Kidney (tissue), 14 donors: ENCODE measurements around the gene NECAB2. TPM values are rescaled to one million over a fixed set of nuclear protein-coding genes. Genes with fewer than 3 reads are reported as not detected.

Source experiments
- DNase-seq, 5 donors: peaks; one replicate each; pipeline ENCODE4 v3.0.0-alpha.2; 2013 to 2020
- FAIRE-seq: peaks from 2 replicates; lab custom pipeline; 2012; peaks lifted over from hg19 to GRCh38; lab: Jason Lieb, UNC
- H3K27ac ChIP-seq, 2 donors: one replicate each; pipeline ENCODE4 v1.7.0; 2013; ENCODE audit warnings: low read depth in 2 of 2, low read length in 2 of 2, inconsistent platforms in 1 of 2
- H3K27me3 ChIP-seq: one replicate; pipeline ENCODE4 v1.7.1; 2013; ENCODE audit warnings: low read length, inconsistent platforms; ENCODE audit not compliant: control insufficient read depth, insufficient read depth
- H3K36me3 ChIP-seq, 3 donors: one replicate each; pipeline versions ENCODE4 v1.7.0 to v1.7.1; 2013; ENCODE audit warnings: low read length in 3 of 3, control low read depth in 1 of 3, inconsistent platforms in 1 of 3; ENCODE audit not compliant: insufficient read depth in 3 of 3, control insufficient read depth in 2 of 3
- H3K4me1 ChIP-seq, 3 donors: one replicate each; pipeline versions ENCODE4 v1.7.0 to v1.7.1; 2013; ENCODE audit warnings: low read length in 3 of 3, inconsistent platforms in 1 of 3, low read depth in 1 of 3; ENCODE audit not compliant: control insufficient read depth in 2 of 3, insufficient read depth in 2 of 3
- H3K4me3 ChIP-seq, 3 donors: one replicate each; pipeline versions ENCODE4 v1.7.0 to v1.8.1; 2013; ENCODE audit warnings: low read length in 3 of 3, control low read depth in 1 of 3, inconsistent platforms in 1 of 3
- H3K9ac ChIP-seq, 3 donors: one replicate each; pipeline versions ENCODE4 v1.7.0 to v1.7.1; 2013; ENCODE audit warnings: low read length in 3 of 3, control low read depth in 1 of 3, inconsistent platforms in 1 of 3
- H3K9me3 ChIP-seq, 3 donors: one replicate each; pipeline versions ENCODE4 v1.7.0 to v1.7.1; 2013; ENCODE audit warnings: low read length in 3 of 3, control low read depth in 1 of 3, inconsistent platforms in 1 of 3; ENCODE audit not compliant: control insufficient read depth in 2 of 3, insufficient read depth in 1 of 3
- CTCF ChIP-seq: IDR thresholded peaks from 3 replicates; pipeline ENCODE4 v1.5.1; 2012; ENCODE audit warnings: mild to moderate bottlenecking, moderate library complexity, borderline replicate concordance; ENCODE audit not compliant: insufficient read depth; ENCODE audit errors: extremely low read depth
- intact Hi-C: fragments of 100-400 bp; cut with DNase I; formaldehyde crosslinking; loops from one replicate; pipeline ENCODE4 v1.11.1; 2022
- polyA plus RNA-seq: library from polyadenylated mRNA; stranded (reverse); fragments of 350-450 nt; fragmentation: Illumina TruSeq; extraction: RNeasy Lipid Tissue Mini Kit (QIAGEN cat#74804); gene quantifications from one replicate; pipeline ENCODE4 v1.2.3, GENCODE V29; 2014; ENCODE audit warnings: low read depth, low replicate concordance; ENCODE audit not compliant: insufficient read depth
- total RNA-seq: library from RNA; stranded (reverse); fragmentation: NEBNext Ultra II Directional; extraction: Animal tissue kit (Norgen Biotek cat#: 25700); gene quantifications from one replicate; pipeline ENCODE4 v1.2.1, GENCODE V29; 2021
- donor health status: control.
- donor health status: control.
- donor health status: control.
- donor health status: control.
- donor health status: control.
- donor health status: DM: yes; HTN: yes; CAD: no.
- donor health status: Normal renal cell carcinoma (clear cell type).

NECAB2 gene
- total and polyA plus RNA-seq, 2 donors from 2014 or later, result 0.82 to 47.0 TPM

GRCh38 chr16:83977056-83977815, 9.2 kb downstream of the NECAB2 start:
- Histone ChIP-seq H3K9ac (no peak overlapping the region), H3K27ac (no peak overlapping the region), H3K27me3 (no peaks in the 10 kb centered on the region), H3K9me3 (peaks cover 0 to 8% (median 2%) of the 10 kb centered on the region in 3 donors), H3K4me1 (no peaks in the 10 kb centered on the region), H3K36me3 (no peaks in the 10 kb centered on the region), H3K4me3 (no peak overlapping the region)
- intact Hi-C loops, result no loop called here
- DNase-seq (no peak), FAIRE-seq (no peak)
- TF ChIP-seq CTCF, result no peak

- peaks cover 0 to 8% (median 2%) of the 10 kb centered on the region in 3 donors for H3K9me3 ChIP-seq
- TF ChIP-seq CTCF, result no peak
- no peaks in the 10 kb centered on the region for H3K27me3 ChIP-seq
- no peak overlapping the region for H3K4me3 ChIP-seq
- H3K4me1 ChIP-seq, result no peaks in the 10 kb centered on the region
- FAIRE-seq (no peak), DNase-seq (no peak)
- no peaks in the 10 kb centered on the region for H3K36me3 ChIP-seq
- H3K9ac ChIP-seq, result no peak overlapping the region
- H3K27ac ChIP-seq, result no peak overlapping the region
- intact Hi-C loops, result no loop called here
These were observed 10.4 kb downstream of the NECAB2 start for GRCh38 chr16:83978401-83978904.

DNA sequence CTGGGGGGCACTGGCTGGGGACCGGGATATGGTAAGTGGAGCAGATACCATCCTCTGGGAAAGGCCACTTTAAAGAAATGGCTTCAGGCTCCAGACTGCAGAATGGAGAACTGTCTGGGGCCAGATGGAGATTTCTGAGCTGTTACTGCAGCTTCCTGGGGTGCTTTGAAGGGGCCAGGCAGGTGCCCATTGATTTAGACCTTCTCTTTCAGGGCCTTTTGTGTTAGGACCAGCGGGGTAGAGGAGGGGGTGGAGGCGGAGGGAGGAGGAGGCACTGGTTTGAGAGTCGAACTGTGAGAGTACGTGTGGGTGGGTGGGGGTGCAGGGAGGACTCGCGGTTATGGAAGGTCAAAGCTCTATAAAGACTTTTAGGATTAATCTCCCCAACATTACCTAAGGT, 11.4 kb downstream of the NECAB2 start:
- no peak for FAIRE-seq
- intact Hi-C loops, result no loop called here

More for the DNA sequence above, 11.4 kb downstream of the NECAB2 start:
- no peak for DNase-seq
- Histone ChIP-seq H3K4me1 (no peaks in the 10 kb centered on the region), H3K27me3 (no peaks in the 10 kb centered on the region), H3K4me3 (no peak overlapping the region), H3K9me3 (peaks cover 0 to 8% (median 2%) of the 10 kb centered on the region in 3 donors), H3K36me3 (no peaks in the 10 kb centered on the region), H3K27ac (no peak overlapping the region), H3K9ac (no peak overlapping the region)
- TF ChIP-seq CTCF, result no peak
